Hepatocyte (in vitro differentiated cells): ENCODE results near the gene LMCD1.

Experiments
- EZH2 ChIP-seq: fragments of 200-600 bp; sonication (generic); IDR thresholded peaks from 2 replicates; pipeline ENCODE4 v1.6.1; 2016; ENCODE audit warnings: antibody characterized with exemption, mild to moderate bottlenecking, borderline replicate concordance
- TF ChIP-seq, protein P1 (sequence below): fragments of 200-600 bp; sonication (generic); IDR thresholded peaks from 2 replicates; pipeline ENCODE4 v1.5.1; 2016; ENCODE audit warnings: antibody characterized with exemption, mild to moderate bottlenecking; ENCODE audit not compliant: poor library complexity

DNA sequence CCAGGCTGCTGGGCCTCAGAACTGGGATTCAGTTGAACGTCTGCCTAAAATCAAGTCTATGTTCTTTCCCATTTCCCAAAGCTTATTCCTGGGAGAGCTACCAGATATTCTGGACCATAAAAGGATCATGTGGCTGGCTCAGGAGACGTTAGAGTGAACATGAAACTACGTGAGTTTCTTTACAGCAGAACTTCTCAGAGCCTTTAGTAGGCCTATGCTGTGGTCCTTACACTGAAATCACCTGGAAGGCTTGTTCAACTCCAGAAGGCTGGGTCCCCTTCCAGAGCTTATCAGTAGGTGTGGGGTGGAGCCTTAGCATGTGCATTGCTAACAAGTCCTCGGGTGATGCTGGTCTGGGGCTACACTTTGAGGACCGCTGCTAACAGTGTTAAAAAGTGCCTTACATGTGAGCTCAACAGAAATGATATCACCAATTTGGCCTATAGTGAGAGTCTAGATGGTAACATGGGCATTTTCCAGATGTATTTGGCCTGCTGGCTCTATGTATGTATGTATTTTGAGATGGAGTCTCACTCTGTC, 50.7 kb downstream of the LMCD1 start:
- TF ChIP-seq, protein P1, sequence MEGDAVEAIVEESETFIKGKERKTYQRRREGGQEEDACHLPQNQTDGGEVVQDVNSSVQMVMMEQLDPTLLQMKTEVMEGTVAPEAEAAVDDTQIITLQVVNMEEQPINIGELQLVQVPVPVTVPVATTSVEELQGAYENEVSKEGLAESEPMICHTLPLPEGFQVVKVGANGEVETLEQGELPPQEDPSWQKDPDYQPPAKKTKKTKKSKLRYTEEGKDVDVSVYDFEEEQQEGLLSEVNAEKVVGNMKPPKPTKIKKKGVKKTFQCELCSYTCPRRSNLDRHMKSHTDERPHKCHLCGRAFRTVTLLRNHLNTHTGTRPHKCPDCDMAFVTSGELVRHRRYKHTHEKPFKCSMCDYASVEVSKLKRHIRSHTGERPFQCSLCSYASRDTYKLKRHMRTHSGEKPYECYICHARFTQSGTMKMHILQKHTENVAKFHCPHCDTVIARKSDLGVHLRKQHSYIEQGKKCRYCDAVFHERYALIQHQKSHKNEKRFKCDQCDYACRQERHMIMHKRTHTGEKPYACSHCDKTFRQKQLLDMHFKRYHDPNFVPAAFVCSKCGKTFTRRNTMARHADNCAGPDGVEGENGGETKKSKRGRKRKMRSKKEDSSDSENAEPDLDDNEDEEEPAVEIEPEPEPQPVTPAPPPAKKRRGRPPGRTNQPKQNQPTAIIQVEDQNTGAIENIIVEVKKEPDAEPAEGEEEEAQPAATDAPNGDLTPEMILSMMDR: no peak
- TF ChIP-seq EZH2: no peak
